Measurements from ENCODE around the gene CFAP52. TPM values are rescaled to one million over a fixed set of nuclear protein-coding genes. Genes with fewer than 3 reads are reported as not detected.
"Not testable (repeated sequence)": the region's sequence is repeated elsewhere in the genome, so short reads cannot be mapped to it uniquely, and the experiment has no call there.

Gene CFAP52
- total RNA-seq, 1 donor from 2014 or later: not detected

- peaks cover 23% of the 10 kb centered on the region for H3K36me3 Mint-ChIP-seq (ENCODE audit: low read depth)
- ATAC-seq (ENCODE audit: low read depth) (no peak), DNase-seq (no peak)
- no peaks in the 10 kb centered on the region for H3K4me1 Mint-ChIP-seq
- H3K27me3 Mint-ChIP-seq: no peaks in the 10 kb centered on the region
- no peak overlapping the region for H3K27ac Mint-ChIP-seq
- no peak for TF ChIP-seq CTCF (IDR thresholded peaks at IDR 0.05)
- no peak overlapping the region for H3K4me3 Mint-ChIP-seq
- intact Hi-C loops (cut with micrococcal nuclease): no loop called here
- no peaks in the 10 kb centered on the region for H3K9me3 Mint-ChIP-seq
- ChIA-PET POLR2A (no interaction called here), CTCF (no interaction called here)
These were observed 32.2 kb upstream of the CFAP52 start for GRCh38 chr17:9544221-9544620.

GRCh38 chr17:9549215-9549614, 27.2 kb upstream of the CFAP52 start:
- Mint-ChIP-seq H3K4me1 (no peaks in the 10 kb centered on the region), H3K27ac (no peak overlapping the region), H3K4me3 (no peak overlapping the region), H3K27me3 (no peaks in the 10 kb centered on the region), H3K36me3 (ENCODE audit: low read depth) (peaks cover 21% of the 10 kb centered on the region), H3K9me3 (no peaks in the 10 kb centered on the region)
- TF ChIP-seq CTCF (IDR thresholded peaks at IDR 0.05): no peak
- POLR2A ChIA-PET: no interaction called here
- DNase-seq (no peak), ATAC-seq (ENCODE audit: low read depth) (no peak)
- intact Hi-C loops (cut with micrococcal nuclease): no loop called here
- CTCF ChIA-PET: no interaction called here

GRCh38 chr17:9553181-9553580, 23.3 kb upstream of the CFAP52 start:
- no peaks in the 10 kb centered on the region for H3K4me1 Mint-ChIP-seq
- peaks cover 36% of the 10 kb centered on the region for H3K36me3 Mint-ChIP-seq (ENCODE audit: low read depth)
- ATAC-seq (ENCODE audit: low read depth) (no peak), DNase-seq (no peak)
- no peak overlapping the region for H3K27ac Mint-ChIP-seq
- intact Hi-C loops (cut with micrococcal nuclease): no loop called here
- TF ChIP-seq CTCF (IDR thresholded peaks at IDR 0.05): no peak
- no peaks in the 10 kb centered on the region for H3K9me3 Mint-ChIP-seq
- no peak overlapping the region for H3K4me3 Mint-ChIP-seq
- POLR2A ChIA-PET: no interaction called here
- no peaks in the 10 kb centered on the region for H3K27me3 Mint-ChIP-seq
- CTCF ChIA-PET: no interaction called here

GRCh38 chr17:9553596-9553995, 22.8 kb upstream of the CFAP52 start:
- Mint-ChIP-seq H3K27me3 (no peaks in the 10 kb centered on the region), H3K36me3 (ENCODE audit: low read depth) (peaks cover 36% of the 10 kb centered on the region), H3K9me3 (no peaks in the 10 kb centered on the region), H3K4me1 (no peaks in the 10 kb centered on the region), H3K27ac (no peak overlapping the region), H3K4me3 (no peak overlapping the region)
- ATAC-seq (ENCODE audit: low read depth) (no peak), DNase-seq (no peak)
- TF ChIP-seq CTCF (IDR thresholded peaks at IDR 0.05): no peak
- ChIA-PET CTCF (no interaction called here), POLR2A (no interaction called here)
- intact Hi-C loops (cut with micrococcal nuclease): no loop called here

GRCh38 chr17:9554715-9555114, 21.7 kb upstream of the CFAP52 start:
- H3K27ac Mint-ChIP-seq; DNase-seq; H3K4me3 Mint-ChIP-seq; intact Hi-C loops (cut with micrococcal nuclease); H3K9me3 Mint-ChIP-seq; H3K4me1 Mint-ChIP-seq; H3K27me3 Mint-ChIP-seq: not testable (repeated sequence)
- peaks cover 32% of the 10 kb centered on the region for H3K36me3 Mint-ChIP-seq (ENCODE audit: low read depth)
- peak; percentile 40 for ATAC-seq (ENCODE audit: low read depth)
- ChIA-PET POLR2A (interaction anchor here (0.7 to 1.0 kb wide), 2 partner anchors 11 to 590 kb away, joined by 3 to 14 read pairs; no protein-coding TSS in a partner anchor), CTCF (interaction anchor here (1.1 kb wide), 2 partner anchors 23 to 1145 kb away, joined by 3 to 4 read pairs; no protein-coding TSS in a partner anchor)

- intact Hi-C loops (cut with micrococcal nuclease): no loop called here
- Mint-ChIP-seq H3K27ac (no peak overlapping the region), H3K4me1 (no peaks in the 10 kb centered on the region), H3K4me3 (no peak overlapping the region), H3K27me3 (no peaks in the 10 kb centered on the region), H3K36me3 (ENCODE audit: low read depth) (peaks cover 28% of the 10 kb centered on the region), H3K9me3 (no peaks in the 10 kb centered on the region)
- no peak for ATAC-seq (ENCODE audit: low read depth)
- no peak for TF ChIP-seq CTCF (IDR thresholded peaks at IDR 0.05)
- ChIA-PET CTCF (no interaction called here), POLR2A (no interaction called here)
- DNase-seq: no peak
These were observed 19.2 kb upstream of the CFAP52 start for GRCh38 chr17:9557161-9557755.
